ENCODE results near the gene CUL4A. TPM values are rescaled to one million over a fixed set of nuclear protein-coding genes. Genes with fewer than 3 reads are reported as not detected.

Gene CUL4A
- total RNA-seq, 4 donors from 2014 or later = 104 to 144 (median 107) TPM

DNA sequence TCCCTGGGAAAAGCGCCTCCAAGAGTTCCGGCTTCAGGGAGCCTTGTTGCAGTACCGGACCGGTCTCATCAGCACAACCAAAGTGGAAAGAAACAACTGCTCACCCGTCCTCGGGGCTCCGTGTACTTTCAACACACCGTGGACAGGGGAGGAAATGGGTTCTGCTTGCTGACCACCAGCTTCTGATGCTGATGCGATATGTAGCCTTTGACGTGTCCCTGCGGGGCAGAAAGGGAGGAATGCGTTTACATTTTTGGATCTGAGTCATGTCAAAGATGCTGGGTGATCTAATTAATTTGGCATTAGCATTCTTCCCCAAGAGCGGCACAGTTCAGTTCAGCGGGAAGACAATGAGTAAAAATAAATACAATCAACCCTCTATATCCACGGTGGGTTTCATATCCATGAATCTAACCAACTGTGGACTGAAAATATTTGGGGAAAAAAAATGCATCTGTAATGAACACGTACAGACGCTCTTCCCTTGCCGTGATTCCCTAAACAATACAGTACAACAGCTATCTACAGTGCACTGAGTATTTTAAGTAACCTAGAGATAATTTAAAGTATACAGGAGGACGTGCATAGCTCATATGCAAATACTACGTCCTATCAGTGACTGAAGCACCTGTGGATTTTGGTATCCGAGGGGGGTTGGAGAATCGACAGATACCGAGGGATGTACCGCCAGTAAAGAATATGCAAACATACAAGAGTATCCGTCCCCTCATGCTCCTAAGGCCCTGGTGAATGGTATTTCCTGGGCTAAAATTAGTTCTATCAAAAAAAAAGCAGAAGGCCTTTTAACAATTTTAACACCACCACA is 31.1 kb upstream of the CUL4A start:
- Histone ChIP-seq H3K4me1 (no peaks in the 10 kb centered on the region), H3K27ac (peak overlapping the region in 2 of 4 donors; percentile 21 to 34), H3K36me3 (peaks cover under 1 to 98% of the 10 kb centered on the region in 2 donors), H3K4me3 (no peak overlapping the region), H3K27me3 (no peaks in the 10 kb centered on the region), H3K9me3 (no peaks in the 10 kb centered on the region)
- no peak for TF ChIP-seq EP300 (IDR thresholded peaks at IDR 0.05)
- ATAC-seq = no peak
- 56 to 69% methylated on average over 20 to 21 of the region's 25 CpGs for WGBS, 2 donors (ENCODE audit: low coverage in 1 of 2)

GRCh38 chr13:113178896-113179167 is 30.6 kb upstream of the CUL4A start:
- no peak for ATAC-seq
- TF ChIP-seq, protein P1, sequence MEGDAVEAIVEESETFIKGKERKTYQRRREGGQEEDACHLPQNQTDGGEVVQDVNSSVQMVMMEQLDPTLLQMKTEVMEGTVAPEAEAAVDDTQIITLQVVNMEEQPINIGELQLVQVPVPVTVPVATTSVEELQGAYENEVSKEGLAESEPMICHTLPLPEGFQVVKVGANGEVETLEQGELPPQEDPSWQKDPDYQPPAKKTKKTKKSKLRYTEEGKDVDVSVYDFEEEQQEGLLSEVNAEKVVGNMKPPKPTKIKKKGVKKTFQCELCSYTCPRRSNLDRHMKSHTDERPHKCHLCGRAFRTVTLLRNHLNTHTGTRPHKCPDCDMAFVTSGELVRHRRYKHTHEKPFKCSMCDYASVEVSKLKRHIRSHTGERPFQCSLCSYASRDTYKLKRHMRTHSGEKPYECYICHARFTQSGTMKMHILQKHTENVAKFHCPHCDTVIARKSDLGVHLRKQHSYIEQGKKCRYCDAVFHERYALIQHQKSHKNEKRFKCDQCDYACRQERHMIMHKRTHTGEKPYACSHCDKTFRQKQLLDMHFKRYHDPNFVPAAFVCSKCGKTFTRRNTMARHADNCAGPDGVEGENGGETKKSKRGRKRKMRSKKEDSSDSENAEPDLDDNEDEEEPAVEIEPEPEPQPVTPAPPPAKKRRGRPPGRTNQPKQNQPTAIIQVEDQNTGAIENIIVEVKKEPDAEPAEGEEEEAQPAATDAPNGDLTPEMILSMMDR (IDR thresholded peaks at IDR 0.05) = no peak
- TF ChIP-seq EP300 (IDR thresholded peaks at IDR 0.05) (no peak), POLR2A (IDR thresholded peaks at IDR 0.05) (no peak), POLR2AphosphoS5 (IDR thresholded peaks at IDR 0.05) (no peak)
- Histone ChIP-seq H3K36me3 (peaks cover 3 to 100% of the 10 kb centered on the region in 2 donors), H3K27me3 (no peaks in the 10 kb centered on the region), H3K27ac (peak overlapping the region in 2 of 4 donors; percentile 21 to 34), H3K4me3 (no peak overlapping the region), H3K9me3 (no peaks in the 10 kb centered on the region), H3K4me1 (no peaks in the 10 kb centered on the region)
- WGBS, 2 donors (ENCODE audit: low coverage in 1 of 2) = 67 to 75% methylated on average over 1 to 3 of the region's 3 CpGs

- TF ChIP-seq, protein P1 (IDR thresholded peaks at IDR 0.05) = no peak
- TF ChIP-seq POLR2A (IDR thresholded peaks at IDR 0.05) (no peak), EP300 (IDR thresholded peaks at IDR 0.05) (no peak), POLR2AphosphoS5 (IDR thresholded peaks at IDR 0.05) (no peak)
- peaks cover 3 to 100% of the 10 kb centered on the region in 2 donors for H3K36me3 ChIP-seq
- H3K4me3 ChIP-seq = no peak overlapping the region
- H3K4me1 ChIP-seq = no peaks in the 10 kb centered on the region
- WGBS, 2 donors (ENCODE audit: low coverage in 1 of 2) = 75 to 92% methylated on average over 5 to 12 of the region's 28 CpGs
- ATAC-seq = no peak
- no peaks in the 10 kb centered on the region for H3K27me3 ChIP-seq
- H3K27ac ChIP-seq = no peak overlapping the region
- H3K9me3 ChIP-seq = no peaks in the 10 kb centered on the region
Observed at GRCh38 chr13:113179374-113180230, 29.8 kb upstream of the CUL4A start.

GRCh38 chr13:113182046-113182445 is 27.4 kb upstream of the CUL4A start:
- Histone ChIP-seq H3K27ac (no peak overlapping the region), H3K9me3 (no peaks in the 10 kb centered on the region), H3K4me3 (no peak overlapping the region), H3K4me1 (no peaks in the 10 kb centered on the region), H3K36me3 (peaks cover 3 to 95% of the 10 kb centered on the region in 2 donors), H3K27me3 (no peaks in the 10 kb centered on the region)
- TF ChIP-seq, protein P1 (IDR thresholded peaks at IDR 0.05) = no peak
- no peak for TF ChIP-seq POLR2AphosphoS5 (IDR thresholded peaks at IDR 0.05)
- TF ChIP-seq POLR2A (IDR thresholded peaks at IDR 0.05) = no peak
- no peak for TF ChIP-seq EP300 (IDR thresholded peaks at IDR 0.05)
- WGBS, 2 donors (ENCODE audit: low coverage in 1 of 2) = 95 to 100% methylated on average over 1 to 3 of the region's 4 CpGs
- ATAC-seq = no peak

DNA sequence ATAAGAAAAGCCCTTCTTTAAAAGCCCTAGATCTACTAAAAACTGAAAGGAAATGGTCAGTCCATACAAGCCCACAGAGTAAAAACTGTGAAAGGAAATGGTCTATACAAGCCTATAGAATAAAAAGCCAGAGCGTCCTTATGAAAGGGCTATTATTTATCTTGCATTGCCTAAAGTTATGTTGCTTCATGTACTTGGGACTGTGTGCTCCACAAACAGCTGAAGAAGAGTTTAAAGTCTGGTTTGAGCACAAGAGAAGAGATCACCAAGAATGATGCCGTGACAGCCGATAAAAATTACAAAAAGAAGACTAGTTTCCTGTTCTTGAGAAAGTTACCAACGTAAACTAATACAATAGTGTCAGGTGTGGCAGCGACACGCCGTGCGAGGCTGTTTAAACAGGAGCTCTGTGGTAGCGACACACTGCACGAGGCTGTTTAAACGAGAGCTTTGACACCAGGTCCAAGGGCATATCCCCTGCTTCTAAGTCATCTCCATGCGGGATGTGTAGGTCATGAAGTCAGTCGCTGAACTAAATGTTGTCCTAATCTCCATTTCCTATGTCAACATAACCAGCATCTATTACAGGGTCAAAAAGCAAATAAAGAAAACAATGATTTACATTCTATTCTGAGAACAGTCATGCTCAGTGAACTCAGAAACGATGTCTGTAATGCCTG is 25.8 kb upstream of the CUL4A start:
- no peak for ATAC-seq
- H3K27me3 ChIP-seq = no peaks in the 10 kb centered on the region
- no peaks in the 10 kb centered on the region for H3K9me3 ChIP-seq
- 71 to 85% methylated on average over 14 of the region's 14 CpGs for WGBS, 2 donors (ENCODE audit: low coverage in 1 of 2)
- no peaks in the 10 kb centered on the region for H3K4me1 ChIP-seq
- H3K27ac ChIP-seq = no peak overlapping the region
- no peak for TF ChIP-seq POLR2AphosphoS5 (IDR thresholded peaks at IDR 0.05)
- TF ChIP-seq EP300 (IDR thresholded peaks at IDR 0.05) = no peak
- TF ChIP-seq POLR2A (IDR thresholded peaks at IDR 0.05) = no peak
- TF ChIP-seq, protein P1 (IDR thresholded peaks at IDR 0.05) = no peak
- peaks cover 3 to 95% of the 10 kb centered on the region in 2 donors for H3K36me3 ChIP-seq
- no peak overlapping the region for H3K4me3 ChIP-seq
